Measurements from ENCODE around the gene PPP1CA.

GRCh38 chr11:67365736-67366444 is 35.8 kb downstream of the PPP1CA start:
- no peak for TF ChIP-seq CTCF (IDR thresholded peaks at IDR 0.05; ENCODE audit: borderline replicate concordance, extremely low read depth, low read length, poor library complexity, severe bottlenecking)
- no peak for TF ChIP-seq EZH2 (IDR thresholded peaks at IDR 0.05; ENCODE audit: borderline replicate concordance, low read depth, low read length, severe bottlenecking)
